ENCODE results near the gene VEGFC. TPM values are rescaled to one million over a fixed set of nuclear protein-coding genes. Genes with fewer than 3 reads are reported as not detected.

Gene VEGFC
- polyA plus RNA-seq, 1 experiment = 31.0 TPM

- ChIA-PET POLR2A (interaction anchor here (0.6 kb wide), 1 partner anchor 213 kb away, joined by 4 read pairs; no protein-coding TSS in a partner anchor), CTCF (no interaction called here)
- Histone ChIP-seq H3K4me3 (ENCODE audit: low read depth, low read length) (no peak overlapping the region), H3K27me3 (ENCODE audit: control insufficient read depth, insufficient read depth, low read length) (no peaks in the 10 kb centered on the region), H3K27ac (ENCODE audit: low read depth, low read length) (no peak overlapping the region), H3K9me3 (ENCODE audit: control insufficient read depth, insufficient read depth, low read length) (no peaks in the 10 kb centered on the region)
- no peak for DNase-seq (ENCODE audit: low read depth, low spot score)
- no peak for TF ChIP-seq CTCF (IDR thresholded peaks at IDR 0.05; ENCODE audit: low read depth, low read length)
These were observed 17.4 kb downstream of the VEGFC start for GRCh38 chr4:176775338-176775737.

GRCh38 chr4:176774852-176775251, 17.9 kb downstream of the VEGFC start:
- no peak overlapping the region for H3K4me3 ChIP-seq (ENCODE audit: low read depth, low read length)
- CTCF ChIA-PET = no interaction called here
- no peaks in the 10 kb centered on the region for H3K27me3 ChIP-seq (ENCODE audit: control insufficient read depth, insufficient read depth, low read length)
- DNase-seq (ENCODE audit: low read depth, low spot score) = no peak
- H3K27ac ChIP-seq (ENCODE audit: low read depth, low read length) = no peak overlapping the region
- no peak for TF ChIP-seq CTCF (IDR thresholded peaks at IDR 0.05; ENCODE audit: low read depth, low read length)
- H3K9me3 ChIP-seq (ENCODE audit: control insufficient read depth, insufficient read depth, low read length) = no peaks in the 10 kb centered on the region
- POLR2A ChIA-PET = no interaction called here

- H3K9me3 ChIP-seq (ENCODE audit: control insufficient read depth, insufficient read depth, low read length) = peaks cover 2% of the 10 kb centered on the region; the same call in 1 of the 2 replicates
- no peaks in the 10 kb centered on the region for H3K27me3 ChIP-seq (ENCODE audit: control insufficient read depth, insufficient read depth, low read length)
- no peak overlapping the region for H3K4me3 ChIP-seq (ENCODE audit: low read depth, low read length)
- CTCF ChIA-PET = interaction anchor here (1.0 to 3.4 kb wide), 4 partner anchors 9 to 392 kb away, joined by 3 to 18 read pairs (median 6); no protein-coding TSS in a partner anchor
- POLR2A ChIA-PET = interaction anchor here (1.0 to 1.3 kb wide), 3 partner anchors 11 to 23 kb away, joined by 3 to 5 read pairs (median 3); partner anchors contain the start of gene VEGFC
- DNase-seq (ENCODE audit: low read depth, low spot score) = peak; percentile 80
- no peak for TF ChIP-seq CTCF (IDR thresholded peaks at IDR 0.05; ENCODE audit: low read depth, low read length)
- H3K27ac ChIP-seq (ENCODE audit: low read depth, low read length) = peak overlapping the region; percentile 89
These were observed 23.2 kb downstream of the VEGFC start for GRCh38 chr4:176769514-176769913.

DNA sequence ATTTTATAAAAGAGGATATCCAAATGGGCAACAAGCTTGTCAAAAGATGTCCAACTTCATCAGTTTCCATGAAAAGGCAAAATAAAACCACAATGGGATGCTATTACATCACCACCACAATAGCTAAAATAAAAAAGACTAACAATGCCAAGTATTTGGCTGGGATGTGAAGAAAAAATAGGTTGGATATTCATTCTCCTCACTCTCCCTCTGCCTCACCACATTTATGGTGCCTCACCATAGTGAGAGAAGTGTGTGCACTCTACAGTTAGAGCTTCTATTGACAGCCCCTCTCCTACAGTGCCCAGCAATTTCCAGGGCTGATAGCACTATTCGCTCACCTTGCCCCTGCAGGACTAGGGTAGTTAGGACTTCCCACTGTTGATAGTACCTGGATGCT, 25.5 kb downstream of the VEGFC start:
- Histone ChIP-seq H3K27ac (ENCODE audit: low read depth, low read length) (no peak overlapping the region), H3K27me3 (ENCODE audit: control insufficient read depth, insufficient read depth, low read length) (no peaks in the 10 kb centered on the region), H3K4me3 (ENCODE audit: low read depth, low read length) (no peak overlapping the region), H3K9me3 (ENCODE audit: control insufficient read depth, insufficient read depth, low read length) (peaks cover 2% of the 10 kb centered on the region; the same call in 1 of the 2 replicates)
- ChIA-PET POLR2A (interaction anchor here (0.6 kb wide), 2 partner anchors 14 to 275 kb away, joined by 3 read pairs; no protein-coding TSS in a partner anchor), CTCF (interaction anchor here (0.9 to 1.4 kb wide), 2 partner anchors 26 to 280 kb away, joined by 3 to 4 read pairs; no protein-coding TSS in a partner anchor)
- no peak for DNase-seq (ENCODE audit: low read depth, low spot score)
- no peak for TF ChIP-seq CTCF (IDR thresholded peaks at IDR 0.05; ENCODE audit: low read depth, low read length)

DNA sequence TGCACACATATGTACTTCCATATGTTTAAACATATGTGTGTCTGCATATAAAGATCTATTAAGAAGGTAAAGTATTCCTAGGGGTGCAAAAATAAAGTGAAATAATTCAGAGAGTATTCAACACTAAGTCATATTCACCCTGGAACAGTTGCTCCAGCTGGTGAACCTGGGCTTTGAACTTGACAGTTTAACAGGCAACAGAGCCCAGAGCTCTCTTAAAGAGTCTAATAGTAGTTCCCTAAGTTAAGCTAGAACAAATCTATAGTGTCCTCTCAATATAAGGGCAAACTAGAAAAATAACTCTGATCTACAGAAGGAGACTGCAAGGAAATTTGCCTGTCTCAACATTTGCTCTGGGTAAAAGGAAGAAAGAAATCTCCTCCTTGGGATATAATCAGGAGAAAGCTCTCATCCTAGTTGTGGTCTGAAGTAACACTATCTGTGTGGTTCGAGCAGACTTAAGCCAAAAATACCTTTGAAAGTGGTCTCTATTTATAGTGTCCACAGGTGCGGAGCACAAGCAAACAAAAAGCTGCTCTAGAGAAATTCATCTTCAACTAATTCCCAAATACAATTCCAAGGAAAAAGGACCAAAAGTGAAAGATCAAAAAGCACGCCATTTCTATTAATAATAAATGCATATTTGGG, 29.9 kb downstream of the VEGFC start:
- peaks cover 2% of the 10 kb centered on the region; the same call in 1 of the 2 replicates for H3K9me3 ChIP-seq (ENCODE audit: control insufficient read depth, insufficient read depth, low read length)
- no peak for TF ChIP-seq CTCF (IDR thresholded peaks at IDR 0.05; ENCODE audit: low read depth, low read length)
- ChIA-PET CTCF (interaction anchor here (0.6 to 0.9 kb wide), 2 partner anchors 56 to 285 kb away, joined by 3 to 4 read pairs; no protein-coding TSS in a partner anchor), POLR2A (no interaction called here)
- DNase-seq (ENCODE audit: low read depth, low spot score) = no peak
- no peaks in the 10 kb centered on the region for H3K27me3 ChIP-seq (ENCODE audit: control insufficient read depth, insufficient read depth, low read length)
- no peak overlapping the region for H3K27ac ChIP-seq (ENCODE audit: low read depth, low read length)
- H3K4me3 ChIP-seq (ENCODE audit: low read depth, low read length) = no peak overlapping the region

Data from AG04450 (cell line).